ENCODE measurements around the gene CLEC4A.
"Not testable (repeated sequence)": the region's sequence is repeated elsewhere in the genome, so short reads cannot be mapped to it uniquely, and the experiment has no call there.

Gene CLEC4A

GRCh38 chr12:8188088-8188487, 64.7 kb downstream of the CLEC4A start:
- DNase-seq; in situ Hi-C loops (cut with HindIII; ENCODE audit: low pct_ligation_motif_present, low pct_unique_long_range_greater_than_20kb, low sequenced_read_pairs): not testable (repeated sequence)
